Measurements from ENCODE around the gene CDX2. TPM values are rescaled to one million over a fixed set of nuclear protein-coding genes. Genes with fewer than 3 reads are reported as not detected.

Gene CDX2
- total and polyA plus RNA-seq, 4 donors: not detected

DNA sequence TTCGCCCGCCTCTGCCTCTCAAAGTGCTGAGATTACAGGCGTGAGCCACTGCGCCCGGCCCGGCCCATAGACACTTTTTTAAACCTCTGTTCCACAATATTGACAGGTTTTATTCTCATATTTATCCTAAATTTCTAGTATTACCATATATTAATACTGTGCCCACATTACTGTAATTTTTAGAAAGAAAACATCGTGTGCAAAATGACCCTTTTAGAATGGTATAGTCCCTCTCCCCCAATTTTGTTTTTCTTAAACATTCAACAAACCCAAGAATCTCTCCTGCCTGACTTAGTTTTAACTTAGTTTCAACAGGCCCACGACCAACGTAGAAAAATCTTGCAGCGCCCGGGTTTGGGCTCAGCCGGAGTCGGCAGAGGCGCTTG, 9.1 kb downstream of the CDX2 start:
- WGBS: 17% methylated on average over 14 of the region's 14 CpGs
- Histone ChIP-seq H3K27ac (ENCODE audit: low read depth in 1 of 2, low read length in 2 of 2) (peak overlapping the region; percentile 92 to 96), H3K4me3 (ENCODE audit: low read depth in 1 of 3, low read length in 3 of 3) (peak overlapping the region in 2 of 3 donors; percentile 33 to 85), H3K27me3 (ENCODE audit: control insufficient read depth in 4 of 4, insufficient read depth in 4 of 4, low read length in 3 of 4) (peaks cover 0 to 3% (median 1%) of the 10 kb centered on the region in 4 donors), H3K4me1 (ENCODE audit: control insufficient read depth in 4 of 4, insufficient read depth in 4 of 4, low read length in 3 of 4) (peaks cover 4 to 20% (median 11%) of the 10 kb centered on the region in 4 donors), H3K36me3 (ENCODE audit: control insufficient read depth in 4 of 4, insufficient read depth in 3 of 4, low read depth in 1 of 4, low read length in 3 of 4) (no peaks in the 10 kb centered on the region), H3K9ac (ENCODE audit: low read depth in 1 of 2, low read length in 2 of 2) (peak overlapping the region; percentile 30 to 72), H3K9me3 (ENCODE audit: control insufficient read depth in 4 of 4, low read length in 3 of 4) (no peaks in the 10 kb centered on the region)
- DNase-seq (ENCODE audit: low spot score): no peak
- TF ChIP-seq, protein P1, sequence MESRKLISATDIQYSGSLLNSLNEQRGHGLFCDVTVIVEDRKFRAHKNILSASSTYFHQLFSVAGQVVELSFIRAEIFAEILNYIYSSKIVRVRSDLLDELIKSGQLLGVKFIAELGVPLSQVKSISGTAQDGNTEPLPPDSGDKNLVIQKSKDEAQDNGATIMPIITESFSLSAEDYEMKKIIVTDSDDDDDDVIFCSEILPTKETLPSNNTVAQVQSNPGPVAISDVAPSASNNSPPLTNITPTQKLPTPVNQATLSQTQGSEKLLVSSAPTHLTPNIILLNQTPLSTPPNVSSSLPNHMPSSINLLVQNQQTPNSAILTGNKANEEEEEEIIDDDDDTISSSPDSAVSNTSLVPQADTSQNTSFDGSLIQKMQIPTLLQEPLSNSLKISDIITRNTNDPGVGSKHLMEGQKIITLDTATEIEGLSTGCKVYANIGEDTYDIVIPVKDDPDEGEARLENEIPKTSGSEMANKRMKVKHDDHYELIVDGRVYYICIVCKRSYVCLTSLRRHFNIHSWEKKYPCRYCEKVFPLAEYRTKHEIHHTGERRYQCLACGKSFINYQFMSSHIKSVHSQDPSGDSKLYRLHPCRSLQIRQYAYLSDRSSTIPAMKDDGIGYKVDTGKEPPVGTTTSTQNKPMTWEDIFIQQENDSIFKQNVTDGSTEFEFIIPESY (IDR thresholded peaks at IDR 0.05): no peak
- no peak for TF ChIP-seq RAD21 (IDR thresholded peaks at IDR 0.05)
- no peak for TF ChIP-seq GABPA (IDR thresholded peaks at IDR 0.05 in 1 of 2, conservative IDR thresholded peaks at IDR 0.05 in 1 of 2)
- TF ChIP-seq, protein P2, sequence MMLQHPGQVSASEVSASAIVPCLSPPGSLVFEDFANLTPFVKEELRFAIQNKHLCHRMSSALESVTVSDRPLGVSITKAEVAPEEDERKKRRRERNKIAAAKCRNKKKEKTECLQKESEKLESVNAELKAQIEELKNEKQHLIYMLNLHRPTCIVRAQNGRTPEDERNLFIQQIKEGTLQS (IDR thresholded peaks at IDR 0.05): no peak
- TF ChIP-seq RXRA (IDR thresholded peaks at IDR 0.05): no peak

DNA sequence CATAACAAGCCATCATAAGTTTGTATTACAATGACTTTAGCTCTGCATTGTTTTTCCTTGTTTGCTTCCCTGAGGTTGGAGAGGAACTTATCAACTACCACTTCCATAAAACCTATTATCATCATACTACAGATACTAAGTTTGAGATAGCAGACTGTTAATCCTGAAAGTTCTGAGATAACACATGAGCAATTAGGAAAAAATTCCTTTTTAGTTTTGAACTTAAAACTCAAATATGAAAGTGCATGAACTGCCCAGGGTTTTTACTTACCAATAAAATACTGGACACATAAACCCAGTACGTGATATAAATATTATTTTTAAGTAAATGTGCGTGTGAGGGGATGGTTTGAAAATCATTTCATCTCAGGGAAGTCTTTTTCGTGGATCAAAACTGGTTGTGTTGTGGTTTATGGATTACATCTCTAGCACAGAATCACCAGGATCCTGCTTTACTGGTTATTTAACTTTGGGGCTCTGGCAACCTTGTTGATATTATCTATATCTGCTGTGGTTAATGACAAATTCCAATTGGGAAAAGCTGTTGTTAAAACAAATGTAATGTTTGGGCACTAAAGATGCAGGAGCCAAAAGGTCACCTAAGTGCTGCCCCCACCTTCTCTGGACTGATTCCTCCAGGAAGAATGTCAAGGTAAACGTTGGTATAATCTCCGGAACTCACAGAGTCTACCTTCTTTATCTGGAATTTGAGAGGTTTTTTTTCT, 12.4 kb downstream of the CDX2 start:
- Histone ChIP-seq H3K27me3 (ENCODE audit: control insufficient read depth in 4 of 4, insufficient read depth in 4 of 4, low read length in 3 of 4) (no peaks in the 10 kb centered on the region), H3K27ac (ENCODE audit: low read depth in 1 of 2, low read length in 2 of 2) (no peak overlapping the region), H3K36me3 (ENCODE audit: control insufficient read depth in 4 of 4, insufficient read depth in 3 of 4, low read depth in 1 of 4, low read length in 3 of 4) (no peaks in the 10 kb centered on the region), H3K4me1 (ENCODE audit: control insufficient read depth in 4 of 4, insufficient read depth in 4 of 4, low read length in 3 of 4) (peaks cover 11 to 34% (median 24%) of the 10 kb centered on the region in 4 donors), H3K9ac (ENCODE audit: low read depth in 1 of 2, low read length in 2 of 2) (no peak overlapping the region), H3K4me3 (ENCODE audit: low read depth in 1 of 3, low read length in 3 of 3) (no peak overlapping the region), H3K9me3 (ENCODE audit: control insufficient read depth in 4 of 4, low read length in 3 of 4) (no peaks in the 10 kb centered on the region)
- WGBS: 43% methylated on average over 5 of the region's 5 CpGs
- DNase-seq (ENCODE audit: low spot score): no peak
- TF ChIP-seq, protein P1 (IDR thresholded peaks at IDR 0.05): no peak
- TF ChIP-seq RXRA (IDR thresholded peaks at IDR 0.05) (no peak), GABPA (IDR thresholded peaks at IDR 0.05 in 1 of 2, conservative IDR thresholded peaks at IDR 0.05 in 1 of 2) (no peak), FOXA2 (IDR thresholded peaks at IDR 0.05) (no peak), NR2F2 (IDR thresholded peaks at IDR 0.05) (no peak), JUND (IDR thresholded peaks at IDR 0.05) (no peak), HNF4A (conservative IDR thresholded peaks at IDR 0.05) (no peak), SP1 (IDR thresholded peaks at IDR 0.05) (no peak), RAD21 (IDR thresholded peaks at IDR 0.05) (no peak), FOXA1 (IDR thresholded peaks at IDR 0.05) (no peak), HNF4G (IDR thresholded peaks at IDR 0.05) (no peak), TAF1 (conservative IDR thresholded peaks at IDR 0.05) (no peak)
- TF ChIP-seq, protein P3, sequence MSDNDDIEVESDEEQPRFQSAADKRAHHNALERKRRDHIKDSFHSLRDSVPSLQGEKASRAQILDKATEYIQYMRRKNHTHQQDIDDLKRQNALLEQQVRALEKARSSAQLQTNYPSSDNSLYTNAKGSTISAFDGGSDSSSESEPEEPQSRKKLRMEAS (IDR thresholded peaks at IDR 0.05): no peak
- TF ChIP-seq, protein P4, sequence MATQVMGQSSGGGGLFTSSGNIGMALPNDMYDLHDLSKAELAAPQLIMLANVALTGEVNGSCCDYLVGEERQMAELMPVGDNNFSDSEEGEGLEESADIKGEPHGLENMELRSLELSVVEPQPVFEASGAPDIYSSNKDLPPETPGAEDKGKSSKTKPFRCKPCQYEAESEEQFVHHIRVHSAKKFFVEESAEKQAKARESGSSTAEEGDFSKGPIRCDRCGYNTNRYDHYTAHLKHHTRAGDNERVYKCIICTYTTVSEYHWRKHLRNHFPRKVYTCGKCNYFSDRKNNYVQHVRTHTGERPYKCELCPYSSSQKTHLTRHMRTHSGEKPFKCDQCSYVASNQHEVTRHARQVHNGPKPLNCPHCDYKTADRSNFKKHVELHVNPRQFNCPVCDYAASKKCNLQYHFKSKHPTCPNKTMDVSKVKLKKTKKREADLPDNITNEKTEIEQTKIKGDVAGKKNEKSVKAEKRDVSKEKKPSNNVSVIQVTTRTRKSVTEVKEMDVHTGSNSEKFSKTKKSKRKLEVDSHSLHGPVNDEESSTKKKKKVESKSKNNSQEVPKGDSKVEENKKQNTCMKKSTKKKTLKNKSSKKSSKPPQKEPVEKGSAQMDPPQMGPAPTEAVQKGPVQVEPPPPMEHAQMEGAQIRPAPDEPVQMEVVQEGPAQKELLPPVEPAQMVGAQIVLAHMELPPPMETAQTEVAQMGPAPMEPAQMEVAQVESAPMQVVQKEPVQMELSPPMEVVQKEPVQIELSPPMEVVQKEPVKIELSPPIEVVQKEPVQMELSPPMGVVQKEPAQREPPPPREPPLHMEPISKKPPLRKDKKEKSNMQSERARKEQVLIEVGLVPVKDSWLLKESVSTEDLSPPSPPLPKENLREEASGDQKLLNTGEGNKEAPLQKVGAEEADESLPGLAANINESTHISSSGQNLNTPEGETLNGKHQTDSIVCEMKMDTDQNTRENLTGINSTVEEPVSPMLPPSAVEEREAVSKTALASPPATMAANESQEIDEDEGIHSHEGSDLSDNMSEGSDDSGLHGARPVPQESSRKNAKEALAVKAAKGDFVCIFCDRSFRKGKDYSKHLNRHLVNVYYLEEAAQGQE (IDR thresholded peaks at IDR 0.05): no peak
